A172 (cell line): ENCODE results near the gene ZNF311. TPM values are rescaled to one million over a fixed set of nuclear protein-coding genes. Genes with fewer than 3 reads are reported as not detected.
"Not testable (repeated sequence)": the region's sequence is repeated elsewhere in the genome, so short reads cannot be mapped to it uniquely, and the experiment has no call there.

Experiments
- DNase-seq: peaks from one replicate; pipeline ENCODE4 v3.0.0-alpha.2; 2015; ENCODE audit warnings: low spot score
- total RNA-seq: library from RNA; depleted of rRNA; stranded (reverse); fragments of >200 nt; shearing (Covaris generic); gene quantifications from 2 replicates; pipeline ENCODE4 v1.2.3, GENCODE V29; 2014

ZNF311 gene
- total RNA-seq, 1 experiment from 2014 or later, result 0.72 TPM

DNA sequence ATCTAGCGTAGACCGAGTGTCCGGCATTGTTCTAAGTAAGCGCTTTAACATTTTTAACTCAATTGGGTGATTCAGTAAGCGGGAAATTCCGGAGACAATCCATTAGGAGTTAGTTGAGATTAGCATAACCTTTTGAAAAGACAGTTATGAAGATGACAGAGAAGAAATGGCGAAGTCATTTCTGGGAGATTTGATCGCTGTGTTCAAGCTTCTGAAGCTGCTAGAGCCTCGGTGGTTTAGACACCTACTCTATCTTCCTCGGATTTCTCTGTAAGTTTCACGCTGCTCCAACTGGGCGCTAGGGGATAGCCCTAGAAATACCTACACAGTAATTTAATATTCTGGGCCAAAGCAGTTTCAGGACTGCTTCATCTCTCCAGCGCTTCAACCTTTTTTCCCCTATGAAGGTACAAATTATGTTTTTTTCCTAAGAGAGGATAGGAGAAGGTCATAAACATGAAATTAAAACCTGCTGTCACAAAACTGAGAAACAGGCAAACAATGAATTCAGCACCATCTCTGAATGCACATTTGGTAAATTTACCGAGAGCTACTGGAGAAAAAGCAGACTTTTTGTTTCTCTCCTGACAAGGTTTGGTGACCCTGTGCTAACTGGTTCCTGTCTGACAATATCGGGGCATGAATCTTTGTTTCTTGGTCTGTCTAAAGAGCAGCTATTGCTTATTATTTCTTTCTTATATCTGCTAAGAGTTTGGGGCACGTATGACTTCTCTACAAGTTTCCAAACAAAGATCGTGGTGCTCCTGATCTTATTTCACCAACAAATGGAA is 22.4 kb downstream of the ZNF311 start:
- peak; percentile 58 for DNase-seq

GRCh38 chr6:28981833-28982475 is 23.2 kb downstream of the ZNF311 start:
- peak; percentile 86 for DNase-seq

DNA sequence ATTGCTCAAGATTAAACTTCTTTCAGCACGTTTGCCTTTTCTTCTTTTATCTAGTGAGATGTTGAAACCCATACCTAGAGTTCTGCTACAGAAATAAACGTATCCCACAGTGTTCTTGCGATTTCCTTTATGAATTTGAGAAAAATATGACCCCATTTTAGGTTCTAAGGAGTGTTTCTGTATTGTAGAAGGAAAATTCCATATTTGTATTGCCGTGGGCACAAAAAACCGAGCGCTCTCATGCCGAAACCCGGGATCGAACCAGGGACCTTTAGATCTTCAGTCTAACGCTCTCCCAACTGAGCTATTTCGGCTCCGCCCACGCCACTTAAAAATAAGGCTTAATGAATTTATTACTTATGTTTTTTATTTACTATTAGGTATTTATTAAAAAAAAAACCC is 23.7 kb downstream of the ZNF311 start:
- DNase-seq, result peak; percentile 62

DNA sequence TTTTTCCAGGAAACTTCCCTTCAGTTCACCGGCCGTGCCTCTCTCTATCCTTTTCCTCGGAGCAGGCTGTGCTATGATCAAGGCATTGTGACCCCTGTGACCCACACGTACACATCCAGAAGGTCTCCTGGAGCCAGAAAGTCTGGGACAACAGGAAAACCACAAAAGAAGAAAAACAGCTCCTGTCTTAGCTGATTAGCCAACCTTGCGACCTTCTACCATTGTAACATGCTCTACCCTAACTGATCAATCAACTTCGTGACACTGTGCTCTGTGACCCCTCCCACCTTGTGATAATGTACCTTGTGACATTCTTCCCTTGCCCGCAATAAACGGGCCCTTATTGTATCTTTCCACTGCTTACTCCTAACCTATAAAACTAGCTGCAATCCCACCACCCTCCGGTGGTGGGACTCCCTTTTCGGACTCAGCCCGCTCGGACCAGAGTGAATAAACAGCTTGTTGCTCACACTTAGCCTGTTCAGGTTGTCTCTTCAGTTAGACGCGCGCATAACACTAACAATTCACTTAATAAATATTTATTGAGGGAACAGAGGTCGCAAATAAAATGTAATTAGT is 24.2 kb downstream of the ZNF311 start:
- DNase-seq, result peak; percentile 80

DNA sequence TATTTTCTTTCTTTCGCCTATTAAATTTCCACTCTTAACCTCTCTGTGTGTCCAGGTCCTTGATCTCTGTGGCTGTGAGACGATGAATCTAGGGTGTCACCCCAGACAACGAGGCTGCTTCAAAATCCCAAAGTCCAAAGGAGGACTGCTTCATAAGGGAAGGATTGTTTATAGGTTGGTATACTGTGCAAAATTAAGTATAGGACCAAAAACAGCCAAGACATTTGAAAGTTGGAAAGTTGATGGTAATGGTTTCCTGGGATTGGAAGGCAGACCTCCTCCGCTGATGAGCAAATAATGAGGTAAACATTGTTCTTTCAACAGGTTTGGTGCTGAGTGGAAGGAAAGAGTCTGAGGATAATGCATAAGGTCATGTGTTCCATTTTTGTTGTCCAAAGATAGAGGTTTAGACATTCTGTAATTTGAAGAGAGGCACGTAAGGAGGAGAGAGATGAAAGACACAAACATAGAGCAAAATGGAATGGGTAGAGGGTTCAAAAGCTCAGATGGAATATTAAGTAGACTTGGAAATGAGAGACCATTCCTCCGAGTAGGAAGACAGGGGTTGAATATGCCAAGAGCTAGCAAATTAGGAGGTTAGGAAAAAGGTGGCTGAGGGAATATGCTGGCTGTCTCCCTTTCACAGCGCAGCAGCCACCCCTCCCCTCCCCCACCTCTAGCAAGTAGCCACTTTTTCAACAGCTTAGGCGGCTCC is 24.8 kb downstream of the ZNF311 start:
- no peak for DNase-seq

DNA sequence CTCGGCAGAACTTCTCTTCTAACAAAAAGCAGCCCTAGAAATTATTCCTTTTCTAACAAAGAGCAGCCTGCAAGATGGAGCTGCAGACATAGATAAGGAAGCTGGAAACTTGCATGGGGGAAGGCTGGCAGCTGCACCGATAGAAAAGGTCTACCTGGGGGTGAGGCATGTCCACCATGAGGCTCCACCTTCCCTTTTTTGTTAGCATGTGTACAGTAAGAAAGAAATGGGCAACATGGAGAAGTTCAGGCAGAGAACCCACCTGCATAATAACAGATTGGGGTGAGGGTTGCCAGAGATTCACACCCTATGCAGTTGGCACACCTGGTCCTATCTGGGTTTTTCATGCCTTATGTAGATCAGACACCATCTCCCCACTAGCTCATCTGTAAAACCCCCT is 25.4 kb downstream of the ZNF311 start:
- no peak for DNase-seq

- DNase-seq, result no peak
Observed at GRCh38 chr6:28978959-28979561, 26.1 kb downstream of the ZNF311 start.

DNA sequence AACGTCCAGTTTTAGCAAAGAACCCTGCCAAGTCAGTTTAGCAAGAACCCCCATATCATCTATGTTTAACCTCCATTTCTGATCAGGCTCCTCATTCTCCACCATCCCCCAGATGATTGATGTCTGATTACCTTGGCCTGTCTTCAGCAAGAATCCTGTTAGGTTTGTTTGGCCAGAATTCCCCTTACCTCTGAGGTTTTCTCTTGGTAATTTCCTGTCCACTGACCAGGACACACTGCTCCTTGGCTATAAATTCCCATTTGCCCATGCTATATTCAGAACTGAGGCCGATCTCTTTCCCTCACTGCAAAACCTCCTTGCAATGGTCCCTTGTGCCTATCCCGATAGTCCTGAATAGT is 27.0 kb downstream of the ZNF311 start:
- DNase-seq, result no peak

DNA sequence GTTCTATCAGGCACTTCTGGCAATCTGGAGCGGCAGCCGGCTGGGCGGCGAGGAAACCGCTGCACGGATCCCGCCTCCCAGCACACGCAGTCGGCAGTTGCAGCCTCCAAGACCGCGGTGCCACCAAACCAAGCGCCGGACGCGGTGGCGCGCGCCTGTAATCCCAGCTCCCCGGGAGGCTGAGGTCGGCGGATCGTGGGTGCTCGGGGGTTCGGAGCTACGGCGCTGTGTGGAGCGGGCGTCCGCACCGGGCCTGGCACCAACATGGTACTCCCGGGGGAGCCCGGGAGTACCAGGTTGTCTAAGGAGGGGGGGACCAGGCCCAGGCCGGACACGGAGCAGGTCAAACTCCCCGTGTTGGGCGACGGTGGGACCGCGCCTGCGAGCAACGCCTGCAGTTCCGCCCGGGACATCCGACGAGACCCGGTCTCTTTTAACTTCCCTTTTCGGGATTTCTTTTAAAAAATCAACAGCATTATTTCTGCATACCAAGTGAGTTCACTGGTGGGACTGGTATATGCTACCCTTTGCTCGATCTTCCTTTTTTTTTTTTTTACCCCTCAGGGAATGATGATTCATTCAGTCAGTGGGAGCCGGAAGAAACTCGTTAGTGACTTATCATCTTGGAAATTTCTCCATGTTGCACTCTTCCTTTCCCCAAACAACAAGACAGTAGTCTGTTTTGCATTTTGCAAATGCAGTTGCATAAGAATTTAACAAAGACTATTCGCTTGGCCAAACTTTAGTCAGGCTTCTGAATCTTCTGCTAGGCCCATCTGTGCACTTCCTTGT is 27.6 kb downstream of the ZNF311 start:
- DNase-seq, result peak; percentile 56

- DNase-seq, result no peak
Observed at GRCh38 chr6:28976677-28977076, 28.4 kb downstream of the ZNF311 start.

GRCh38 chr6:28974505-28974904 is 30.6 kb downstream of the ZNF311 start:
- no peak for DNase-seq

DNA sequence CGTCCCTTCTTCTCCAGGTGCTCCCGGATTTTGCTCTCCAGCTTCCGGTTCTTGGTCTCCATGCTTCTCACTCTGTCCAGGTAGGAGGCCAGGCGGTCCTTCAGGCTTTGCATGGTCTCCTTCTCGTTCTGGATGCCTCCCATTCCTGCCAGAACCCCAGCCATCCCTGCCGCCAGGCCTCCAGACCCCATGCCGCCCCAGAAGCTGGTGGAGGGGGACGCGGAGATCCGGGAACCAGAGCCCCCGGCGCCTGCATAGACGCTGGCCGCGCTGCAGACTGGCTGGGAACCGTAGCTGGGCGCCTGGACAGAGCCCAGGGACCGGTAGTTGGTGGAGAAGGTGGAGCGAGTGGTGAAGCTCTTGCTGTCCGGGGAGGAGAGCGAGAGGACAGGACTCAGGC is 35.1 kb downstream of the ZNF311 start:
- not testable (repeated sequence) for DNase-seq

DNA sequence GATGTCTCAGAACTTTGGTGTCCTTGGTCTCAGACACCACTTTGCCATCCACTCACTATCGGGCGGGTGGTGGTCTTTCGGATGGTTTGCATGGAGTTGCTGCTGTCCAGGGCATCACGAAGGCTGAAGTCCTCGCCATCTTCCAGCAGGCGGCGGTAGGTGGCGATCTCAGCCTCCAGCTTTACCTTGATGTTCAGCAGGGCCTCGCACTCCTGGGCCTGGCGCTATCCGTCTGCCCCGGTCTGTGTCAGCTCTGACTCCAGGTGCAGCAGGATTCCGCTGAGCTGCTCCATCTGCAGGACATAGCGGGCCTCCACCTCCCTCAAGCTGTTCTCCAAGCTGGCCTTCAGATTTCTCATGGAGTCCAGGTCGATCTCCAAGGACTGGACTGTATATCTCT is 36.0 kb downstream of the ZNF311 start:
- no peak for DNase-seq

DNA sequence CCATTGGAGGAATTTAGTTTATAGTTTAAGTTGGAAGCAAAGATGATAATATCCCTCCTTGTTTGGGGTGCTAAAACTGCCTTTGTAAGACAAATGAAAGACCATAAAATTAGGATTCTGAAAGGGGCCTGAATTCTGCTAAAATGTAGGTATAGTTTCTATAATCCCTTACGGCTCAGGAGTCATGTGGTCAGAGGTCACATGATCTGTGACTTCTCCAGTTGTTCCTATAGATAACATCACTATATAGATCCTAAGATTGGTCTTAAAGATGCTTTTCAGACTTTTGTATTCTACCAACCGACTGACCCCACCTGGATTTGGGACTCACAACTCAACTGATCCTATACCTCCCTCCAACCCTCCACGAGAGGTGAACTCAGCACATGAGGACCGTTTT is 36.6 kb downstream of the ZNF311 start:
- DNase-seq, result no peak

DNA sequence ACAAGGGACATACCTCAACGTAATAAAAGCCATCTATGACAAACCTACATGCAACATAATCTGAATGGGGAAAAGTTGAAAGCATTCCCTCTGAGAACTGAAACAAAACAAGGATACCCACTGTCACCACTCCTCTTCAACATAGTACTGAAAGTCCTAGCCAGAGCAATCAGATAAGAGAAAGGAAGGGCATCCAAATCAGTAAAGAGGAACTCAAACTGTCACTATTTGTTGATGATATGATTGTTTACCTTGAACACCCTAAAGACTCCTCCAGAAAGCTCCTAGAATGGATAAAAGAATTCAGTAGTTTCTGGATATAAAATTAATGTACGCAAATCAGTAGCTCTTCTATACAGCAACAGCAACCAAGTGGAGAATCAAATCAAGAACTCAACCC is 39.4 kb downstream of the ZNF311 start:
- no peak for DNase-seq

DNA sequence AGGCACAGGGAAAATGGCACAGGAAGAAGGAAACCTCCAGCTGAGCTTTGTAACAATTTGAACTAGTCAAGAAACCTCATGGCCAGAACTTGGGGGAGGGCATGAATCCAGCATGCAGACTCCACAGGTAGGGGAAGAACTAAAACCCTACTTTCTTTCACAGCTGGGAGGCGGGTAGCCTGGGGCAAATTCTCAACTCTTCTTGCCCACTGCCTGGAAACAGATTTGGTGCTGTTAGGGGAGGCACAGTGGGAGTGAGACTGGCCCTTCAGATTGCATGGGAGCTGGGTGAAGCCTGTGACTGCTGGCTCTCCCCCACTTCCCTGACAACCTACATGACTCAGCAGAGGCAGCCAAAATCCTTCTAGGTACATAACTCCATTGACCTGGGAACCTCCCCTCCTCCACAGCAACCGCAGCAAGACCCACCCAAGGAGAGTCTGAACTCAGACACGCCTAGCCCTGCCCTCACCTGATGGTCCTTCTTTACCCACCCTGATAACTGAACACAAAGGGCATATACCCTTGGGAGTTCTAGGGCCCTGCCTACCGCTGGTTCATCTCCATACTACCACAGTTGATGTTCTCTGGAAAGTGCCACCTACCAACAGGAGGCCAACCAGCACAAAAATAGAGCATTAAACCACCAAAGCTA is 44.1 kb downstream of the ZNF311 start:
- no peak for DNase-seq

GRCh38 chr6:28958561-28959243 is 46.4 kb downstream of the ZNF311 start:
- DNase-seq, result not testable (repeated sequence)

DNA sequence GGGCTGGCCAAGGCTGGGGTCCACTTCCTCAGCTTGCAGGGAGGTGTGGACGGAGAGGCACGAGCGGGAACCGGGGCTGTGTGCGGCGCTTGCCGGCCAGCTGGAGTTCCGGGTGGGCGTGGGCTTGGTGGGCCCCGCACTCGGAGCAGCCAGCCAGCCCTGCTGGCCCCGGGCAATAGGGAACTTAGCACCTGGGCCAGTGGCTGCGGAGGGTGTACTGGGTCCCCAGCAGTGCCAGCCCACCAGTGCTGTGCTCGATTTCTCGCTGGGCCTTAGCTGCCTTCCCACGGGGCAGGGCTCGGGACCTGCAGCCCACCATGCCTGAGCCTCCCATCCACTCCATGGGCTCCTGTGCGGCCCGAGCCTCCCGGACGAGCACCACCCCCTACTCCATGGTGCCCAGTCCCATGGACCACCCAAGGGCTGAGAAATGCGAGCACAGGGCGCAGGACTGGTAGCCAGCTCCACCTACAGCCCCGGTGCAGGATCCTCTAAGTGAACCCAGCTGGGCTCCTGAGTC is 47.3 kb downstream of the ZNF311 start:
- DNase-seq, result not testable (repeated sequence)

DNA sequence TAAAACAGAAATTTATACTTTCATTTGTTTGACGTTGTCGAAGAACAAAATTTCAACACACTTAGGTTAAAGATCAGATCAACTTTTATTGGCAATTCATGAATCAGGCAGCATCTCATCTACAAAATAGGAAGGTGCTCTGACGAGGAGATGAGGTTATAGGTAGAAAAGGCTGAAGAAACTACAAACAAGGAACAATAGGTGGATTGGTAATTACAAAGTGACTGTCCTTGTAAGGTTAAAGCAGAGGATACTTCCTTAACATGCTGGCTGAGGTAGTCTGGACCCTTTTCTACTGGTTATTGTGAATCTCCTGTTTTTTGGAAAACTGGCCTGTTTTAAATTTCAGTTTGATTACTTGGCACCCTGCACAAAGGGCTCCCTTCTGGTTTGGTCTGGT is 48.8 kb downstream of the ZNF311 start:
- no peak for DNase-seq
